OCI-LY1 (cell line): Measurements from ENCODE around the gene EZH2.

ENCODE experiments used
- H2AFZ ChIP-seq: fragments of 200-600 bp; sonication (generic), shearing (Covaris generic); 2 replicates; pipeline ENCODE4 v1.6.0; 2014; ENCODE audit warnings: antibody characterized with exemption, mild to moderate bottlenecking, low read length
- H3F3A ChIP-seq: fragments of 200-600 bp; sonication (generic), shearing (Covaris generic); 2 replicates; pipeline ENCODE4 v1.6.0; 2014; ENCODE audit warnings: mild to moderate bottlenecking, antibody characterized with exemption, low read length, moderate library complexity; ENCODE audit not compliant: insufficient read depth
- H3K27ac ChIP-seq: fragments of 200-600 bp; sonication (generic); 2 replicates; pipeline ENCODE4 v1.5.1; 2014; ENCODE audit warnings: low read length, mixed run types, mild to moderate bottlenecking, low read depth; ENCODE audit not compliant: poor library complexity, severe bottlenecking
- H3K27me3 ChIP-seq: fragments of 200-600 bp; sonication (generic); 2 replicates; pipeline ENCODE4 v1.6.0; 2014; ENCODE audit warnings: antibody characterized with exemption, mild to moderate bottlenecking, low read length, moderate library complexity; ENCODE audit not compliant: insufficient read depth
- H3K36me3 ChIP-seq: fragments of 200-600 bp; sonication (generic); 2 replicates; pipeline ENCODE4 v1.6.1; 2014; ENCODE audit warnings: mild to moderate bottlenecking, antibody characterized with exemption, low read length, moderate library complexity, mixed read lengths; ENCODE audit not compliant: insufficient read depth
- H3K4me1 ChIP-seq: fragments of 200-600 bp; sonication (generic); 2 replicates; pipeline ENCODE4 v1.5.1; 2014; ENCODE audit warnings: mild to moderate bottlenecking, low read length, moderate library complexity; ENCODE audit not compliant: insufficient read depth, severe bottlenecking
- H3K4me2 ChIP-seq: fragments of 200-600 bp; sonication (generic), shearing (Covaris generic); 2 replicates; pipeline ENCODE4 v1.6.1; 2014; ENCODE audit warnings: low read length
- H3K4me3 ChIP-seq: fragments of 200-600 bp; sonication (generic); 2 replicates; pipeline ENCODE4 v1.5.1; 2014; ENCODE audit warnings: low read length, low read depth, mild to moderate bottlenecking, mixed read lengths; ENCODE audit not compliant: poor library complexity, severe bottlenecking
- H3K79me2 ChIP-seq: fragments of 200-600 bp; shearing (Covaris generic); 2 replicates; pipeline ENCODE4 v1.6.1; 2016; ENCODE audit warnings: mixed run types, low read length, mixed read lengths; ENCODE audit not compliant: insufficient read depth
- H3K9ac ChIP-seq: fragments of 200-600 bp; sonication (generic), shearing (Covaris generic); 2 replicates; pipeline ENCODE4 v1.6.1; 2014; ENCODE audit warnings: mild to moderate bottlenecking, low read length, mixed read lengths
- H3K9me2 ChIP-seq: fragments of 200-600 bp; sonication (generic), shearing (Covaris generic); 2 replicates; pipeline ENCODE4 v1.6.1; 2014; ENCODE audit warnings: low read depth, mild to moderate bottlenecking, low read length, mixed read lengths
- H3K9me3 ChIP-seq: fragments of 200-600 bp; shearing (Covaris generic); 2 replicates; pipeline ENCODE4 v1.6.1; 2014; ENCODE audit warnings: low read length, mixed read lengths
- H4K20me1 ChIP-seq: fragments of 200-600 bp; sonication (generic), shearing (Covaris generic); 2 replicates; pipeline ENCODE4 v1.6.0; 2016; ENCODE audit warnings: mild to moderate bottlenecking, low read length; ENCODE audit not compliant: insufficient read depth
- EZH2 ChIP-seq: fragments of 200-600 bp; sonication (generic), shearing (Covaris generic); IDR thresholded peaks from 2 replicates; pipeline ENCODE4 v1.8.0; 2017; ENCODE audit warnings: borderline replicate concordance, mixed run types, mild to moderate bottlenecking, antibody characterized with exemption, low read length, moderate library complexity, mixed read lengths
- TF ChIP-seq, protein P1 (sequence below): fragments of 200-600 bp; sonication (generic), shearing (Covaris generic); IDR thresholded peaks from 2 replicates; pipeline ENCODE4 v1.5.1; 2017; ENCODE audit warnings: mild to moderate bottlenecking, antibody characterized with exemption, low read length, moderate library complexity, mixed read lengths

Gene EZH2

DNA sequence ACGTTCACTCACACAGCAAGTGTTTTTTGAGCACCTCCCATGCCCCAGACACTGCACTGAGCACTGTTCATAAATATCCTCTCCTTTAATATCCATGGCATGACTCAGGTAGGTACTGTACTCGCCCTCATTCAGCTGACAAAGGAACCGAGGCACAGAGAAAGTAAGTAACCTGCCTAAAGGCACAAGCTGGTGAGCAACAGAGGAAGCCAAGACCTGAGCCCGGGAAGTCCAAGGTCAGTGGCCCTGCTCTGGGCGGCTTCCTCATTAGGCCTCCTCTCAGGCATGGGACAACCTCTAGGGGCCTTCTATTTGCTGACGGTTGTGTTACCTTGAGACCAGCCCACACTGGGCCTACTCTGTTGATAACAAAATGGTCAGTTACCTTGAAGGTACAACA lies 45.1 kb upstream of the EZH2 start:
- no peaks in the 10 kb centered on the region for H3K27me3 ChIP-seq
- no peaks in the 10 kb centered on the region for H3K9me3 ChIP-seq
- no peaks in the 10 kb centered on the region for H3K9me2 ChIP-seq
- H3F3A ChIP-seq = no peaks in the 10 kb centered on the region
- no peaks in the 10 kb centered on the region for H4K20me1 ChIP-seq
- H3K4me3 ChIP-seq = no peak overlapping the region
- no peak overlapping the region for H3K4me2 ChIP-seq
- H3K79me2 ChIP-seq = no peaks in the 10 kb centered on the region
- no peak overlapping the region for H2AFZ ChIP-seq
- H3K36me3 ChIP-seq = no peaks in the 10 kb centered on the region
- H3K9ac ChIP-seq = no peak overlapping the region
- TF ChIP-seq, protein P1, sequence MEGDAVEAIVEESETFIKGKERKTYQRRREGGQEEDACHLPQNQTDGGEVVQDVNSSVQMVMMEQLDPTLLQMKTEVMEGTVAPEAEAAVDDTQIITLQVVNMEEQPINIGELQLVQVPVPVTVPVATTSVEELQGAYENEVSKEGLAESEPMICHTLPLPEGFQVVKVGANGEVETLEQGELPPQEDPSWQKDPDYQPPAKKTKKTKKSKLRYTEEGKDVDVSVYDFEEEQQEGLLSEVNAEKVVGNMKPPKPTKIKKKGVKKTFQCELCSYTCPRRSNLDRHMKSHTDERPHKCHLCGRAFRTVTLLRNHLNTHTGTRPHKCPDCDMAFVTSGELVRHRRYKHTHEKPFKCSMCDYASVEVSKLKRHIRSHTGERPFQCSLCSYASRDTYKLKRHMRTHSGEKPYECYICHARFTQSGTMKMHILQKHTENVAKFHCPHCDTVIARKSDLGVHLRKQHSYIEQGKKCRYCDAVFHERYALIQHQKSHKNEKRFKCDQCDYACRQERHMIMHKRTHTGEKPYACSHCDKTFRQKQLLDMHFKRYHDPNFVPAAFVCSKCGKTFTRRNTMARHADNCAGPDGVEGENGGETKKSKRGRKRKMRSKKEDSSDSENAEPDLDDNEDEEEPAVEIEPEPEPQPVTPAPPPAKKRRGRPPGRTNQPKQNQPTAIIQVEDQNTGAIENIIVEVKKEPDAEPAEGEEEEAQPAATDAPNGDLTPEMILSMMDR = no peak
- TF ChIP-seq EZH2 = no peak
- no peaks in the 10 kb centered on the region for H3K4me1 ChIP-seq
- H3K27ac ChIP-seq = no peak overlapping the region

DNA sequence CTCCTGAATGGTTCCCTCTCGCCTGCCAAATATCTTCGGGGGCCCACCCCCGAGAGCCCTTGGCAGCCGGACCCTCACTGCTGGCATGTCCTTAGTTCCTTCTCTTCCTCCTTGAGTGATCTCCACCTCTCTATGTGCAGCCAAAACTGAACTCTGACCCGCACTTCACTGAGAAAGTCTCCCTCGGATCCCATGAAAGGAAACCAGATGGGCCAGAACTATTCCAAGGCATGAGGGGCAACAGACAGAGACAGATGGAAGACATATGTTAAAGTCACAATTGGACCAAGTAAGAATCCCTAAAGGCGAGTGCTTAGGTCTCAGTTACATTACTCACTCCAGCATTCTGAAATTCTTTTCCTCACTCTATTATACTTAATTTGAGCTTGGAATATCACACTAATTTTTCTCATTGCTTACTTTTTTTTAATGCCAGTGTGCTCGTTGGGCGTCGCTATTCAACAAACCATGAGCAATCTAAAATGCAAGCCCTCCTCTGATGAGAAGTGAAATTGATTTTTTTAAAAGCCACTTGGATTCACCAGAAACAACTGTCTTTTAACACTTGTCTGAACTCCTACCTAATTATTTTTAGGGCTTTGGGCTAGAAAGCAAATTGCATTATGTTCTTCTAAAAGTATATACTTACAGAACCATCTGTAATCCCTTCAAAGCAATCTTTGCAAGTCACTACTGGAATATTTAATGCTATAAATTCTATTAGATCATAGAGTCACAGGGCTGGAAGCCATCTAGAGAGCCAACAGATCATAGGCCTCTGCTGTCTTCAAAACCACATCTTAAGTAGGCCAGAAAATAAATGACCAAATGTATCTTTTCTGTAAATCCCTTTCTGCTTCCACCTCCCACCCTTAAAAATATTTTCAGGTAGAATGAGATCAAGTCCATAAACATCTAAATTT lies 43.3 kb upstream of the EZH2 start:
- Histone ChIP-seq H4K20me1 (no peaks in the 10 kb centered on the region), H3K79me2 (no peaks in the 10 kb centered on the region), H3K4me1 (no peaks in the 10 kb centered on the region), H3K4me2 (no peak overlapping the region), H3K9me3 (no peaks in the 10 kb centered on the region), H3K27me3 (no peaks in the 10 kb centered on the region), H3K9me2 (no peaks in the 10 kb centered on the region), H3K4me3 (no peak overlapping the region), H3K27ac (no peak overlapping the region), H3F3A (no peaks in the 10 kb centered on the region), H3K36me3 (no peaks in the 10 kb centered on the region), H2AFZ (no peak overlapping the region), H3K9ac (no peak overlapping the region)
- TF ChIP-seq, protein P1 = no peak
- no peak for TF ChIP-seq EZH2

DNA sequence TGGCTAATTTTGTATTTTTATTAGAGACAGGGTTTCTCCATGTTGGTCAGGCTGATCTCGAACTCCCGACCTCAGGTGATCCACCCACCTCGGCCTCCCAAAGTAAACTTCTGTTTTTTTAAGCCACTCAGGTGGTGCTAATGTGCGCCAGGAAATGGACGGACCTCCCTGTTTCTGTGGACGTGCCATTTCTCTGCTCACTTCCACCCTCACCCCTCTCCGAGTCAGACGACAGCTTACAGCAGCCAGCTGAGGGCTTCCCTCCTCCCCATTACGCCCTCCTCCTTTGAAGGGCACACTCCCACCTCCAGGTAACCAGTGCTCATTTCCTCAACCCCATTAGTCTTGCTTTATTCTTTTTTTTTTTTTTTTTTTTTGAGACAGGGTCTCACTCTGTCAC lies 41.7 kb upstream of the EZH2 start:
- H3K9me3 ChIP-seq = no peaks in the 10 kb centered on the region
- H3K9me2 ChIP-seq = no peaks in the 10 kb centered on the region
- no peak overlapping the region for H3K4me3 ChIP-seq
- H4K20me1 ChIP-seq = no peaks in the 10 kb centered on the region
- no peaks in the 10 kb centered on the region for H3K36me3 ChIP-seq
- H3F3A ChIP-seq = no peaks in the 10 kb centered on the region
- H2AFZ ChIP-seq = no peak overlapping the region
- no peak overlapping the region for H3K4me2 ChIP-seq
- no peaks in the 10 kb centered on the region for H3K79me2 ChIP-seq
- no peak overlapping the region for H3K27ac ChIP-seq
- H3K4me1 ChIP-seq = no peaks in the 10 kb centered on the region
- no peak overlapping the region for H3K9ac ChIP-seq
- TF ChIP-seq, protein P1 = no peak
- no peak for TF ChIP-seq EZH2
- no peaks in the 10 kb centered on the region for H3K27me3 ChIP-seq
